Adrenal gland (tissue), 12 donors: ENCODE results near the gene CLEC19A. TPM values are rescaled to one million over a fixed set of nuclear protein-coding genes. Genes with fewer than 3 reads are reported as not detected.

Experiments
- DNase-seq, 7 donors: peaks; one replicate each; pipeline ENCODE4 v3.0.0-alpha.2; 2019 to 2020
- H3K27ac ChIP-seq, 5 donors: fragments of 200-600 bp; sonication (generic) in 4 of 5; 1 replicate in 3 of 5; 2 replicates in 2 of 5; pipeline versions ENCODE4 v1.5.1 to v1.8.0; 2016 to 2020; ENCODE audit warnings: mild to moderate bottlenecking in 1 of 5
- H3K27me3 ChIP-seq: fragments of 200-600 bp; 2 replicates; pipeline ENCODE4 v1.8.0; 2021
- H3K36me3 ChIP-seq, 2 donors: fragments of 200-600 bp; replicated peaks in 1 of 2; 1 replicate in 1 of 2; 2 replicates in 1 of 2; pipeline versions ENCODE4 v1.5.1 to v1.8.0; 2018 to 2022
- H3K4me1 ChIP-seq, 2 donors: fragments of 200-600 bp; replicated peaks in 1 of 2; 1 replicate in 1 of 2; 2 replicates in 1 of 2; pipeline versions ENCODE4 v1.5.1 to v1.8.0; 2018 to 2021
- H3K4me3 ChIP-seq, 4 donors: fragments of 200-600 bp; sonication (generic) in 3 of 4; one replicate each; pipeline ENCODE4 v1.5.1; 2016 to 2018
- H3K9me3 ChIP-seq, 3 donors: fragments of 200-600 bp; sonication (generic) in 1 of 3; replicated peaks in 1 of 3; 1 replicate in 2 of 3; 2 replicates in 1 of 3; pipeline versions ENCODE4 v1.5.1 to v1.8.0; 2016 to 2021
- POLR2A ChIP-seq, 2 donors: fragments of 450-650 bp; IDR thresholded peaks; one replicate each; pipeline ENCODE4 v1.6.1; 2017; ENCODE audit warnings: antibody characterized with exemption in 2 of 2, mild to moderate bottlenecking in 2 of 2, moderate library complexity in 1 of 2
- WGBS, 4 donors: extraction: QIAGEN DNeasy Blood & Tissue Kit in 2 of 4; methylation state at CpG; one replicate each; pipeline versions ENCODE4 v1.1.5 to v1.1.7; 2013 to 2017; 5-methylcytosine and 5-hydroxymethylcytosine counted together
- intact Hi-C, 2 donors: fragments of 100-400 bp; cut with DNase I; formaldehyde crosslinking; loops; one replicate each; pipeline versions ENCODE4 v1.14.1 to v1.15.0; 2022 to 2023
- polyA plus RNA-seq, 3 donors: library from polyadenylated mRNA; stranded (reverse); fragments of 200-250 nt in 2 of 3; fragments of 350-450 nt in 1 of 3; fragmentation: Illumina TruSeq in 1 of 3; extraction: RNeasy Lipid Tissue Mini Kit (QIAGEN cat#74804) in 1 of 3; gene quantifications; one replicate each; pipeline ENCODE4 v1.2.3, GENCODE V29; 2013 to 2014
- total RNA-seq, 9 donors: library from RNA; depleted of rRNA in 4 of 9; stranded (reverse); fragments of >200 nt in 4 of 9; fragments of 120-200 nt in 1 of 9; fragmentation: NEBNext Ultra II Directional in 1 of 9; extraction: Animal tissue kit (Norgen Biotek cat#: 25700) in 1 of 9; gene quantifications; one replicate each; pipeline versions ENCODE4 v1.1.0 to v1.2.4, GENCODE V29; 2013 to 2023
- TF ChIP-seq, protein P1 (sequence below), 6 experiments: fragments of 450-650 bp in 4 of 6; fragments of 200-600 bp in 2 of 6; sonication (generic) in 1 of 6; IDR thresholded peaks; 1 replicate in 5 of 6; 2 replicates in 1 of 6; pipeline versions ENCODE4 v1.5.1 to v1.8.0; 2016 to 2021; ENCODE audit warnings: antibody characterized with exemption in 6 of 6, mild to moderate bottlenecking in 2 of 6, moderate library complexity in 1 of 6
- donor health status: healthy with polysubstance abuse.
- donor health status: Bipolar disorder and iron deficiency.
- donor health status: DM: yes; HTN: yes; CAD: no.
- donor health status: DM: no; HTN: no; CAD: no.
- donor health status: DM: no; HTN: no; CAD: no.
- donor health status: DM: yes; HTN: yes; CAD: no.

The CLEC19A gene
- total and polyA plus RNA-seq, 12 donors, result 0.06 TPM; not detected in 11

DNA sequence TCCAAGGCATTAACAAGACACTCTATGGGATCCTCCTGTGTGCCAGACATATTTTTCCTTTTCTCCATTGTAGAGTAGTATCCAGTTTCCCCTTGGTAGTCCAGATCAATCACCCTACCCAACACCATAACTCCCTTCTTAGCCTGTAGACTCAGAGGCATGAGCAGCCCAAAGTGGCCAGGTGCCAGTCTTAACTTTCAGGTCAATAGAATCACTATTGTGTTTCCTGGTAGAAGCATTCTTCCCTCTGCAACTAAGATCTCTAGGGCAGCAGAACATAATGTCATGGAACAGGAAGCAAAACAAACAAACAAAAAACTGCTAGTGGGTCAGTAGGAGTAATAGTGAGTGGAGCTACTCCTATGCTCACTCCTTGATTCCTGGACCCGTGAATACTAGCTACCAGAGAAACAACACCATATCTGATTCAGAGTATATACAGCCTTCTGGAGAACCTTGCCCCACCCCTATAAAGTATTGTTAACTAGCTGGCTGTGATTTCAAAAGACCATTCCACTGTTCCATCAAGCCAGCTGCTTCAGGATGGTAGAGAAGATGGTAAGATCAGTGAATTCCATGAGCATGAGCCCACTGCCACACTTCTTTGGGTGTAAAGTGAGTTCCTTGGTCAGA, 11.2 kb upstream of the CLEC19A start:
- no peak overlapping the region for H3K4me3 ChIP-seq
- H3K27ac ChIP-seq, result no peak overlapping the region
- no peaks in the 10 kb centered on the region for H3K9me3 ChIP-seq
- no peaks in the 10 kb centered on the region for H3K36me3 ChIP-seq
- TF ChIP-seq POLR2A (IDR thresholded peaks at IDR 0.05), result no peak
- TF ChIP-seq, protein P1, sequence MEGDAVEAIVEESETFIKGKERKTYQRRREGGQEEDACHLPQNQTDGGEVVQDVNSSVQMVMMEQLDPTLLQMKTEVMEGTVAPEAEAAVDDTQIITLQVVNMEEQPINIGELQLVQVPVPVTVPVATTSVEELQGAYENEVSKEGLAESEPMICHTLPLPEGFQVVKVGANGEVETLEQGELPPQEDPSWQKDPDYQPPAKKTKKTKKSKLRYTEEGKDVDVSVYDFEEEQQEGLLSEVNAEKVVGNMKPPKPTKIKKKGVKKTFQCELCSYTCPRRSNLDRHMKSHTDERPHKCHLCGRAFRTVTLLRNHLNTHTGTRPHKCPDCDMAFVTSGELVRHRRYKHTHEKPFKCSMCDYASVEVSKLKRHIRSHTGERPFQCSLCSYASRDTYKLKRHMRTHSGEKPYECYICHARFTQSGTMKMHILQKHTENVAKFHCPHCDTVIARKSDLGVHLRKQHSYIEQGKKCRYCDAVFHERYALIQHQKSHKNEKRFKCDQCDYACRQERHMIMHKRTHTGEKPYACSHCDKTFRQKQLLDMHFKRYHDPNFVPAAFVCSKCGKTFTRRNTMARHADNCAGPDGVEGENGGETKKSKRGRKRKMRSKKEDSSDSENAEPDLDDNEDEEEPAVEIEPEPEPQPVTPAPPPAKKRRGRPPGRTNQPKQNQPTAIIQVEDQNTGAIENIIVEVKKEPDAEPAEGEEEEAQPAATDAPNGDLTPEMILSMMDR (IDR thresholded peaks at IDR 0.05), result no peak
- intact Hi-C loops, result no loop called here
- no peaks in the 10 kb centered on the region for H3K4me1 ChIP-seq
- no peak for DNase-seq
- no peaks in the 10 kb centered on the region for H3K27me3 ChIP-seq
- WGBS, 4 donors, result 50 to 81% (median 73%) methylated on average over 1 of the region's 1 CpG

DNA sequence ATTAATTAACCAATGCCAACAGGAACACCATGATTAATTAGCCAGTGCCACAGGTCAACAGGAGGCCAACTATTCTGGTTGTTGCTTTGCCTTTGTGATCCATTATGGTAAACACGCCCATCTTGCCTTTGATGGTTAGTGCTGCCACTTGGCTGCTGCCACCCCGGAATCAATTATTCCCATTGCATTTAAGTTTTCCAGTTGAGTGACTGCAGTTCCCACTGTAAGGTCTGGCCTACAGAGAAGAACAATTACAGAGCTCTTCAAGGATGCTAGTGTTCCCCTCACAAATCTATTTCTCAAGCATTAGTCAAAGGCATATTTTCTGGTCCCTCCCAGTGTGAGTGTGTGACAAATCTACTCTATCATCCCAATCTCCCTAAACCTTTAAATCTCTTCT, 7.1 kb upstream of the CLEC19A start:
- Histone ChIP-seq H3K4me1 (no peaks in the 10 kb centered on the region), H3K4me3 (no peak overlapping the region), H3K9me3 (no peaks in the 10 kb centered on the region), H3K36me3 (no peaks in the 10 kb centered on the region), H3K27ac (no peak overlapping the region), H3K27me3 (no peaks in the 10 kb centered on the region)
- TF ChIP-seq, protein P1 (IDR thresholded peaks at IDR 0.05), result no peak
- no peak for TF ChIP-seq POLR2A (IDR thresholded peaks at IDR 0.05)
- DNase-seq, result no peak
- intact Hi-C loops, result no loop called here
- WGBS, 4 donors, result 82 to 92% (median 91%) methylated on average over 2 of the region's 2 CpGs

DNA sequence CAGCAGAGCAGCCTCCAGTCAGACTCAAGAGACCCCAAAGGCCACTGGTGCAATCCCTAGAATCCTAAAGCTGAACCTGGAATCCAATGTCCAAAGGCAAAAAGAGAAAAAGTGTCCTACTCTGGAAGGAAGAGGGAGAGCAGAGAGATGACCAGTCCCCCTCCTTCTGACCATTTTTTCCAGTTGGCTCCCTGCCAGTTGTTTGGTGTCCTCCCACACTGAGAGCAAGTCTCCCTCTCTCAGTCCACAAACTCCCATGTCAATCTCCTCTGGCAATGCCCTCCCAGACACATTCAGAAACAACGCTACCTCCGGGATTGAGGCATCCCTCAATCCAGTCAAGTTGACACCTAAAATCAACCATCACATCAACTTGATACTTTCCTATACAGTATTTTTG, 4.3 kb upstream of the CLEC19A start:
- Histone ChIP-seq H3K27me3 (no peaks in the 10 kb centered on the region), H3K4me3 (no peak overlapping the region), H3K27ac (no peak overlapping the region), H3K9me3 (no peaks in the 10 kb centered on the region), H3K4me1 (no peaks in the 10 kb centered on the region), H3K36me3 (no peaks in the 10 kb centered on the region)
- DNase-seq, result no peak
- TF ChIP-seq, protein P1 (IDR thresholded peaks at IDR 0.05), result no peak
- TF ChIP-seq POLR2A (IDR thresholded peaks at IDR 0.05), result no peak
- WGBS, 4 donors, result 71 to 88% (median 75%) methylated on average over 2 of the region's 2 CpGs
- intact Hi-C loops, result no loop called here

DNA sequence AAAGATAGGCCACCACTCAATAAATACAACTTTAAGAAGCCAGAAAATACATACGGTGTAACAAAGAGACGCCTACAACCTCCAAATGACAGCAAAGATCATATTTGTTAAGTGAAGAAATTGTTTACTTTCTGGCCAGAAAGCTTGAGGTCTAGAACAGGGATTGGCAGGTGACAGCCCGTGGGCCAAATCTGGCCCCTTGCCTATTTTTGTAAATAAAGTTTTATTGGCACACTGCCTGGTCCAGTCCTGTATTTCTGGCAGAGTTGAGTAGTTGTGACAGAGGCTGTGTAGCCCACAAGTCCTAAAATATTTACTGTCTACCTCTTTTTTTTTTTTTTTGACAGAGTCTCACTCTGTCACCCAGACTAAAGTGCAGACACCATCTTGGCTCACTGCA, 3.4 kb upstream of the CLEC19A start:
- 84 to 94% (median 87%) methylated on average over 3 of the region's 3 CpGs for WGBS, 4 donors
- H3K4me3 ChIP-seq, result no peak overlapping the region
- no peak for TF ChIP-seq POLR2A (IDR thresholded peaks at IDR 0.05)
- TF ChIP-seq, protein P1 (IDR thresholded peaks at IDR 0.05), result no peak
- H3K9me3 ChIP-seq, result no peaks in the 10 kb centered on the region
- H3K36me3 ChIP-seq, result no peaks in the 10 kb centered on the region
- intact Hi-C loops, result no loop called here
- no peaks in the 10 kb centered on the region for H3K4me1 ChIP-seq
- no peaks in the 10 kb centered on the region for H3K27me3 ChIP-seq
- no peak for DNase-seq
- H3K27ac ChIP-seq, result no peak overlapping the region
